ENCODE results near the gene GDAP2. TPM values are rescaled to one million over a fixed set of nuclear protein-coding genes. Genes with fewer than 3 reads are reported as not detected.

Gene GDAP2
- 20.8 and 26.8 TPM in 2 replicates for total RNA-seq

- peak within 1 kb of the TSS; percentile 92 for H3K4me3 ChIP-seq (ENCODE audit: low read depth, low read length)
- TF ChIP-seq, protein P1, sequence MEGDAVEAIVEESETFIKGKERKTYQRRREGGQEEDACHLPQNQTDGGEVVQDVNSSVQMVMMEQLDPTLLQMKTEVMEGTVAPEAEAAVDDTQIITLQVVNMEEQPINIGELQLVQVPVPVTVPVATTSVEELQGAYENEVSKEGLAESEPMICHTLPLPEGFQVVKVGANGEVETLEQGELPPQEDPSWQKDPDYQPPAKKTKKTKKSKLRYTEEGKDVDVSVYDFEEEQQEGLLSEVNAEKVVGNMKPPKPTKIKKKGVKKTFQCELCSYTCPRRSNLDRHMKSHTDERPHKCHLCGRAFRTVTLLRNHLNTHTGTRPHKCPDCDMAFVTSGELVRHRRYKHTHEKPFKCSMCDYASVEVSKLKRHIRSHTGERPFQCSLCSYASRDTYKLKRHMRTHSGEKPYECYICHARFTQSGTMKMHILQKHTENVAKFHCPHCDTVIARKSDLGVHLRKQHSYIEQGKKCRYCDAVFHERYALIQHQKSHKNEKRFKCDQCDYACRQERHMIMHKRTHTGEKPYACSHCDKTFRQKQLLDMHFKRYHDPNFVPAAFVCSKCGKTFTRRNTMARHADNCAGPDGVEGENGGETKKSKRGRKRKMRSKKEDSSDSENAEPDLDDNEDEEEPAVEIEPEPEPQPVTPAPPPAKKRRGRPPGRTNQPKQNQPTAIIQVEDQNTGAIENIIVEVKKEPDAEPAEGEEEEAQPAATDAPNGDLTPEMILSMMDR (IDR thresholded peaks at IDR 0.05; ENCODE audit: insufficient read depth, low read length, severe bottlenecking) = no peak
- H3K36me3 ChIP-seq (ENCODE audit: control insufficient read depth, insufficient read depth, low read length) = peaks cover 5% of the 10 kb centered on the region
- FAIRE-seq (no peak), DNase-seq (ENCODE audit: low read depth) (peak; percentile 97)
- no peaks in the 10 kb centered on the region for H3K27me3 ChIP-seq (ENCODE audit: control insufficient read depth, insufficient read depth, low read length)
These were observed at the start of gene GDAP2, which contains the start of gene WDR3 for GRCh38 chr1:117929343-117930172. TSS of gene GDAP2 (minus strand) at chr1:117929621. CDS start at chr1:117920357, 9,264 bp downstream. TSS of gene WDR3 (plus strand) at chr1:117929739. CDS start at chr1:117933320, 3,581 bp downstream.

GRCh38 chr1:117976381-117976780 is 47.0 kb upstream of the GDAP2 start:
- TF ChIP-seq, protein P1 (IDR thresholded peaks at IDR 0.05; ENCODE audit: insufficient read depth, low read length, severe bottlenecking) = no peak
- DNase-seq (ENCODE audit: low read depth) (no peak), FAIRE-seq (peak; percentile 18)
- Histone ChIP-seq H3K4me3 (ENCODE audit: low read depth, low read length) (no peak overlapping the region), H3K27me3 (ENCODE audit: control insufficient read depth, insufficient read depth, low read length) (no peaks in the 10 kb centered on the region), H3K36me3 (ENCODE audit: control insufficient read depth, insufficient read depth, low read length) (no peaks in the 10 kb centered on the region)

GRCh38 chr1:117971777-117972176 is 42.4 kb upstream of the GDAP2 start:
- H3K4me3 ChIP-seq (ENCODE audit: low read depth, low read length) = no peak overlapping the region
- TF ChIP-seq, protein P1 (IDR thresholded peaks at IDR 0.05; ENCODE audit: insufficient read depth, low read length, severe bottlenecking) = no peak
- FAIRE-seq (peak; percentile 60), DNase-seq (ENCODE audit: low read depth) (no peak)
- H3K36me3 ChIP-seq (ENCODE audit: control insufficient read depth, insufficient read depth, low read length) = no peaks in the 10 kb centered on the region
- H3K27me3 ChIP-seq (ENCODE audit: control insufficient read depth, insufficient read depth, low read length) = no peaks in the 10 kb centered on the region

- TF ChIP-seq, protein P1 (IDR thresholded peaks at IDR 0.05; ENCODE audit: insufficient read depth, low read length, severe bottlenecking) = no peak
- DNase-seq (ENCODE audit: low read depth) (no peak), FAIRE-seq (no peak)
- H3K36me3 ChIP-seq (ENCODE audit: control insufficient read depth, insufficient read depth, low read length) = no peaks in the 10 kb centered on the region
- H3K4me3 ChIP-seq (ENCODE audit: low read depth, low read length) = no peak overlapping the region
- H3K27me3 ChIP-seq (ENCODE audit: control insufficient read depth, insufficient read depth, low read length) = no peaks in the 10 kb centered on the region
These were observed 40.8 kb upstream of the GDAP2 start for GRCh38 chr1:117970252-117970651.

GRCh38 chr1:117967881-117968280 is 38.5 kb upstream of the GDAP2 start:
- no peak for FAIRE-seq
- Histone ChIP-seq H3K27me3 (ENCODE audit: control insufficient read depth, insufficient read depth, low read length) (no peaks in the 10 kb centered on the region), H3K4me3 (ENCODE audit: low read depth, low read length) (no peak overlapping the region), H3K36me3 (ENCODE audit: control insufficient read depth, insufficient read depth, low read length) (no peaks in the 10 kb centered on the region)
- peak; percentile 74 for DNase-seq (ENCODE audit: low read depth)
- TF ChIP-seq, protein P1 (IDR thresholded peaks at IDR 0.05; ENCODE audit: insufficient read depth, low read length, severe bottlenecking) = no peak

Measured in bronchial epithelial cell (primary cell).